Right ventricle myocardium inferior (tissue), 1 donor: ENCODE data around the gene CRACR2B. TPM values are rescaled to one million over a fixed set of nuclear protein-coding genes. Genes with fewer than 3 reads are reported as not detected.

Experiments
- ATAC-seq: fragments of 200-7000 bp; cut with Tn5 transposase; one replicate; pipeline ENCODE4 v1.9.1; 2020; ENCODE audit warnings: mild to moderate bottlenecking, moderate library complexity
- DNase-seq: peaks from one replicate; pipeline ENCODE4 v3.0.0; 2021; ENCODE audit errors: missing footprints
- intact Hi-C: fragments of 100-400 bp; cut with DNase I; formaldehyde crosslinking; loops from one replicate; pipeline ENCODE4 v1.11.0; 2022
- total RNA-seq: library from RNA; stranded (reverse); fragmentation: NEBNext Ultra II Directional; extraction: Animal tissue kit (Norgen Biotek cat#: 25700); gene quantifications from one replicate; pipeline ENCODE4 v1.2.1, GENCODE V29; 2021
- donor health status: DM: no; HTN: yes; CAD: no; lungs with severe emphysema.

The CRACR2B gene
- total RNA-seq, 1 donor from 2014 or later, result 24.3 TPM

DNA sequence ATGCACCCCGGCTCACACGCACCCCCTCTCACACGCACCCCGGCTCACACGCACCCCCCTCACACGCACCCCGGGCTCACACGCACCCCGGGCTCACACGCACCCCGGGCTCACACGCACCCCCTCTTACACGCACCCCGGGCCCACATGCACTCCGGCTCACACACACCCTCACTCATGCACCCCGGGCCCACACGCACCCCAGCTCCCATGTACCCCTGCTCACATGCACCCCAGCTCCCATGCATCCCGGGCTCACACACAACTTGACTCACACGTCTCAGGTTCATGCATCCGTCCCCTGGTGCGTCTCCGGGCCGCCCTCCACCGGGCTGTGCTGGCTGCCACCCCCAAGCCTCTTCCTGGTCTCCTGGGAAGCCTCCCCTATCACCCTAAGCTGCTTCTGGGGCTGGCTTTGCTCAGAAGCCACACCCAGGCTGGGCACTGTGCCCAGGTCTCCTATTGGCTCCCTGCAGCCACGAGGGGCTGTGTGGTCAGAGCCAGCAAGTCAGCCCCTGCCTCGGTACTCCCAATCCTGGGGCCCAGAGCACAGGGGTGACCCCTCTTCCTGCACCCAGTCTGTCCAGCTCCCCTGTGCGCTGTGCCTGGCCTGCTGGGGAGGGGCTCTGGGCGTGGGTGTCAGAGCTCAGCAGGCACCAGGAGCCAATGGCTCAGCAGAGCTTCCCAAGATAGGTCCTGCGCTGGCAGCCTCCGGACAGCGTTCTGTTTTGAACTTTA lies 31.8 kb downstream of the CRACR2B start:
- ATAC-seq, result peak; percentile 66
- intact Hi-C loops, result no loop called here
- peak; percentile 89 for DNase-seq

DNA sequence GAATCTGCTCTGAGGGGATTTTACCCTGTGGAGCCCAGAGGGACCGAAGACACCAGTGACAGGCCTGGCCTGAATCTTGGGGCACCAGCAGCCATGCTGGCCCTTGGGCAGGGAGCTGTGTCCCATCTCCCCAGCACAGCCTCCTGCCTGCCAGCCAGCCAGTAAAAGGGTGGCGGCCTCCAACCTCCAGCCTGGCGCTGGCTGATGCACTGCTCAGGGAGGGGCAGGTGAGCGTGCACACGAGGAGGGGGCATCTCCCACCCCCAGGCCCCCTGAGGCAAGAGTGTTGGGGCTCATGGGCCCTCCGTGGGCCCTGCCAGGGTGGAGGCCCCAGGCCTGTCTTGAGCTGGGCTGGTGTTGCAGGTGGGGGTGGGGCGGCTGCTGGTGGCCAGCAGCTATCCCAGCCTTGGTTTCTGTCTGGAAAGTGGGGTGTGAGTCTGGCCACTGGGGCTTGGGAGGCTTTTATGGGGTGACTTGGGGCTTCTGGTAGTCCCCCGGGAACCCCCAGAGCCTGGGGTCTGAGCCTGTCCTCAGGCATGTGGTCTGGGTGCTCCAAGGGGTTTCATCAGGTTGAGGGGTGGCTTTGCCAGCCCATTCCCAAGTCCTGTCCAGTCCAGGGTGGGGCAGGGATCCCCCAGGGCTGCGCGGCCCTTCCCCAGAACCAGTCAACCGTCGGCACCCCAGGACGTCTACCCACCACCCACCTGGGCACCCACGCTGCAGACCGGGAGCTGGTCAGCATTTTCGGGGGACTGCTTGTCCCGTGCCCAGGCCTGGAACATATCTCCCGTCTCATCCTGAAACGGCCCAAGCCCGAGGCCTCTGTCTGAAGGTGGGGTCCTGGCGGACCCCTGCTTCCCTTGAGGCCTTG lies 32.8 kb downstream of the CRACR2B start:
- intact Hi-C loops, result no loop called here
- no peak for ATAC-seq
- DNase-seq, result no peak

DNA sequence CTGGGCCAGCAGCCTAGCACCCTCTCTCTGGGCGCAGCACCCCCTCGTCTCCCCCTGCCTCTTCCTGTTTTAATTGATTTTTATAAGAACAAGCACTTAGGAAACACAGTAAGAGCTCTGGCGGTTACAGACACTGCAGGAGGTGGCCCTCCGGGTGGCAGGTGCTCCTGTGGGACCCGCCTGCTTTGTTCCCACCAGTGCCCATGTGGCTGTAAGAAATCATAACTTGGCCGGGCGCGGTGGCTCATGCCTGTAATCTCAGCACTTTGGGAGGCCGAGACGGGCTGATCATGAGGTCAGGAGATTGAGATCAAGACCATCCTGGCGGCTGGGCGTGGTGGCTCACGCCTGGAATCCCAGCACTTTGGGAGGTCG lies 33.4 kb downstream of the CRACR2B start:
- ATAC-seq (no peak), DNase-seq (no peak)
- intact Hi-C loops, result no loop called here

DNA sequence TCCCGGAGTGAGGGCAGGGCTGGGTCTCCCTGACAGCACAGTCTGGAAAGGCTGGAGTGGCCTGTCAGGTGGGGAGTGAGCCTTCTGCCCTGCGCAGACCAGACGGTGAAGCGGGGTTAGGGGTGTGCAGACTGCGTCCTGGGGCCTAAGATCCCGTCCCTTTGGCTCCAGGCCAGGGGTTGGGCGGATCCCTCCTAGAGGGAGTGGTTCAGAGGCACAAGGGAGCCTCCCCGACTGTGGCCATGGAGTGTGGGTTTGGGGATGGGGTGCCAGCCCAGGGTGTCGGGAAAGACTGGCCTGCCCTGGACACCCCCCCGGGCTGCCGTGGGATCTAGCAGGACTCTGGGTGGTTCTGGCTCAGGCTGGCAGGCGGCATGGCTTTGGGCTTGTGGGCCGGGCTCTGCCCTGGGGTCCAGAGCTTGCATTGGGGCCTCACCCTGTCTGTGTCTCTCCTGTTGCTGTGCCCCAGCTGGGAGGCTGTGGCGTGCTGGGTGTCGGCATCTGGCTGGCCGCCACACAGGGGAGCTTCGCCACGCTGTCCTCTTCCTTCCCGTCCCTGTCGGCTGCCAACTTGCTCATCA lies 34.5 kb downstream of the CRACR2B start:
- DNase-seq (no peak), ATAC-seq (peak; percentile 18)
- intact Hi-C loops, result no loop called here

DNA sequence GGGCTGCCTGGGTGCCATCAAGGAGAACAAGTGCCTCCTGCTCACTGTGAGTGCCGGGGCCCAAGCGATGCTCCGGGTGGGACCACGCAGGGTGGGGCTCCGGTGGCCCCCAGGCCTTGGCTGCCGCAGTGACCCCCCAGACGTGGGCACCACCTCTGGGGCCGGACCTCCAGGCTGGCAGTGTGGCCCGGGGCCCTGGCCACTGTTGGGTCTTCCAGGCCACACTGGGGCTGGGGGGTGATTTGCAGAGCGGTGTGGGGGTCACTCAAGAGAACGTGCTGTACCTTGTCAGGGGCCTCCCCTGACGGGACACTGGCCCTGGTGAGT lies 34.9 kb downstream of the CRACR2B start:
- intact Hi-C loops, result no loop called here
- DNase-seq (no peak), ATAC-seq (no peak)

DNA sequence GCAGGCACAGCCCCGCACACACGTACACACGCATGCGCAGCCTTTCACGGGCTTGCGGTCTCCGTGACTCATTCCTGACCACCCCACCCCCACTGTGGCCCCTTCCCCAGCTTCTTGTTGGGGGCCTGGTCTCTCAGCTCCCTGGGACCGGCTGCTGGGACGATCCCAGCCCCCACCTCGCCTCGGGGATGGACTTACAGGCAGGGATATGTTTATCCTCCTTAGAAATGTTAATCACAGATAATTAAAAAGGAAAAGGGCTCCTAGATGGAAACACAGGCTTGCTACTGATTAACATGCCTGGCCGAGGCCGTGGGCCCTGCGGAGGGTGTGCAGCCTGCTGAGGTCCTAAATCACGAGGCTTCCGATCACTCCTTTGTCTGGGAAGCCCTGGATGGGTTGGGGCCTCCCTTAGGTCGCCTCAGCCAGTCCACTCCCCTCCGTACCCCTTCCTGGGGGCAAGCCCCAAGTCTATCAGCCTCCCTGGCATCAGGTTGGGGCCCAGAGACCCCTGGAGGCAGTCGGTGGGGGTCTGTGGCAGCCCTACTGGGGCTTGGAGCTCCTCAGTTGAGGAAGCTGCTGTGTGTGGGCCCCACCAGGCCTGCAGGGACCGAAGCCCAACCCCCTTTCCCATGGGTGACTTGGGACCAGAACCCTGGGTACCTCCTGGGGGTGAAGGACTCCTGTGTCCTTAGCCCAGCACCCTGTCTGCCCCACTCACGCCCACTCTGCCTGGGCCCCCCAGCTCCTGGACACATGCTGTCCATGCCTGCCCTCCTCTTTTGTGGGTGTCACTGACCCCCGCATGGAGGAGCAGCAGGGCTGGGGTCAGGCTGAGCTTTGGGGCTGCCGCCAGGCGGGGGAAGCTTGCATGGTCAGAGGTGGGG lies 35.5 kb downstream of the CRACR2B start:
- ATAC-seq (no peak), DNase-seq (no peak)
- intact Hi-C loops, result no loop called here

DNA sequence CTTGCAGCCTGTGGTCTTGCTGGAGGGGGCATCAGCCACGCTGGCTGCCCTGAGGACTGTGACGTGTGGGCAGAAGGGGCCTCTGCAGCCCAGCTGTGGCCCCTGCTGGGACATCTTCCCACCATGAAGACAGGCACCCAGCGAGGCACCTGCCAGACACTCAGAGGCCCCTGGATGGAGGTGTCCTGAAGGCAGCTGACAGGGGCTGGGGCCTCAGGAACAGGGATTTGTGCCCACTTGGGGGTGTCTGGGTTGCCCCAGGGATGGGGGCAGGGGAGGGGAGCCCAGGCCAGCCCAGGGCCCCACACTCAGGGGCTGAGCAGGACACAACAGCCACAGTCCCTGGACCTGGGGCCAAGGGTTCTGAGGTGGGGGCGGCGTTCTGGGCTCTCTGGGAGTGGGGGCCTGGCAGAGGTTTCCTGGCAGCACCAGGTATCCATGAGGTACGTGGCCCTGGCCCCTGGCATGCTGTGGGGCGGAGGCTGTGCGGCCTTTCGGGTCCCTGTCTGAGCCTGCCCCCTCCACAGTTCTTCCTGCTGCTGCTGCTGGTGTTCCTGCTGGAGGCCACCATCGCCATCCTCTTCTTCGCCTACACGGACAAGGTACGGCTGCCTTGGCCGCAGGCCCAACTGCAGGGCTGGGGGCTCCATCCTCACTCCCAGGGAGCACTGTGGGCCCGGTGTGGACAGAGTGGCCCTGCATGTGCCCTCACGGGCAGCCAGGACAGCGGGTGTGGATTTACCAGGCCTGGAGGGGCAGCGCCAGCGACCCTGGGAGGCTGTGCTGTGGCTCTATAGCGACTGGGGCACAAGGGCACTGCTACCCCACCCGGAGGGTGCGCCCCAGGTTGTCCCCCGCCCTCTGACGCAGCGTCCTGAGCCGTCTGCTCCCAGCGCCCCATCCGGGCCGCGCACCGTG lies 36.5 kb downstream of the CRACR2B start:
- no peak for ATAC-seq
- no peak for DNase-seq
- intact Hi-C loops, result no loop called here

DNA sequence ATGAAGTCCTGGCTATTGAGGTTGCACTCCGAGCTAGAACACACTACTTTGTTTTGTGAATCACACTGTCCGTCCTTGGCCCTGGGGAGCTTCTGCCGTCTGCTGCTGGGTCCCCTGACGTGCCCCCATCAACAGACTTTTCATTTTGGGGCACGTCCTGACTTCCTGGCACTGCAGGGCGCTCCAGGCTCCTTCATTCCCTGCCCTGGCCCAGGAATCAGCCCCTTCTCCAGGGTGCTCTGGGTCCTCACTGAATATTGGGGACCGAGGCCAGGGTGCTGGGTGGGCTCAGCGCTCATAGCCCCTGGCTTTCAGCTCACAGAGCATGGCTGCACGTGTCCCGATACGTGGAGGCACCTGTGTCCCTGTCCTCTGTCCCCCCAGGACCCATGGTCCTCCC lies 37.2 kb downstream of the CRACR2B start:
- ATAC-seq (no peak), DNase-seq (no peak)
- intact Hi-C loops, result no loop called here

DNA sequence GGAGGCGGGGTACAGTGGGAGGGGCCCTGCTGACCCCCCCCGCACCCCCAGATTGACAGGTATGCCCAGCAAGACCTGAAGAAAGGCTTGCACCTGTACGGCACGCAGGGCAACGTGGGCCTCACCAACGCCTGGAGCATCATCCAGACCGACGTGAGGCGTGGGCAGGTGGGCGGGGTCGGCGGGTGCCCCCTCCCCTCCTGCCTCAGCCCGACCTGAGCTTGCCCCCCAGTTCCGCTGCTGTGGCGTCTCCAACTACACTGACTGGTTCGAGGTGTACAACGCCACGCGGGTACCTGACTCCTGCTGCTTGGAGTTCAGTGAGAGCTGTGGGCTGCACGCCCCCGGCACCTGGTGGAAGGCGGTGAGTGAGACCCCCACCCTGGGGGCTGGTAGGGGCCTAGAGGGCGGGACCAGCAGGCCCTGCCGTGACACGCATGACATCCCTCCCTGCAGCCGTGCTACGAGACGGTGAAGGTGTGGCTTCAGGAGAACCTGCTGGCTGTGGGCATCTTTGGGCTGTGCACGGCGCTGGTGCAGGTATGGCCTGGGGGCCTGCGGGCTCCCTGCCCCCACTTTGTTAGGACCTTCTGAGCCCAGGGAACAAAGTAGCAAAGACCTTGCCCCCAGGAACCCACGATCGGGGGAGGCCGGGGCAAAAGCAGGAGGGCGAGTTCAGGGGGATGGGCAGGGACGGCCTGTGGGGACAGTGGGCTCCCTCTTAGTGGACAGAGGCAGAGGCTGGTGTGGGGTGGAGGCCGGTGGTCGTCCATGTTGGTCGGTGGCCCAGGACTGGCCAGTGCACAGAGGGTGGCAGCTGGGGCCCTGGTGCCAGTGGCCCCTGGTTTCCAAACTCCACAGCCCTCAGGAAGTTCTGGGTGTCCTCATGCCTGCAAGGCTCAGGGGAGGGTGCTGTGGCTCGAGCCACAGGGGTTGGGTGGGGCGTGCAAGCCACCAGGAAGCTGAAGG lies 38.0 kb downstream of the CRACR2B start:
- intact Hi-C loops, result no loop called here

DNA sequence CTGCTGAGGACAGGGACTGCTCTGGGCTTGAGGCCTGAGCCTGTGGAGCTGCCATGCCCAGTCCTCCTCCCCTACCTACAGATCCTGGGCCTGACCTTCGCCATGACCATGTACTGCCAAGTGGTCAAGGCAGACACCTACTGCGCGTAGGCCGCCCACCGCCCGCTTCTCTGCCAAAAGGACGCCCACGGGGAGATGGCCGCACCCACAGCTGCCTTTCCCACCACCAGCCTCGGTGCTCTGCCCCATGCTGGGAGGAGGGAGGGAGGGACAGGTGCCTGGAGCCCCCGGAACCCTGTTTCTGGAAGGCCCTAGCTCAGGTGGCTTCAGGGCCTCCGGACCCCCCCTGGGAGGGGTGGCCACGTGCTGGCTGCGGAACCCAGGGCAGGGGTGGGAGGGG lies 38.8 kb downstream of the CRACR2B start:
- DNase-seq (no peak), ATAC-seq (no peak)
- intact Hi-C loops, result no loop called here

More for the DNA sequence above, 38.0 kb downstream of the CRACR2B start:
- DNase-seq (no peak), ATAC-seq (no peak)

DNA sequence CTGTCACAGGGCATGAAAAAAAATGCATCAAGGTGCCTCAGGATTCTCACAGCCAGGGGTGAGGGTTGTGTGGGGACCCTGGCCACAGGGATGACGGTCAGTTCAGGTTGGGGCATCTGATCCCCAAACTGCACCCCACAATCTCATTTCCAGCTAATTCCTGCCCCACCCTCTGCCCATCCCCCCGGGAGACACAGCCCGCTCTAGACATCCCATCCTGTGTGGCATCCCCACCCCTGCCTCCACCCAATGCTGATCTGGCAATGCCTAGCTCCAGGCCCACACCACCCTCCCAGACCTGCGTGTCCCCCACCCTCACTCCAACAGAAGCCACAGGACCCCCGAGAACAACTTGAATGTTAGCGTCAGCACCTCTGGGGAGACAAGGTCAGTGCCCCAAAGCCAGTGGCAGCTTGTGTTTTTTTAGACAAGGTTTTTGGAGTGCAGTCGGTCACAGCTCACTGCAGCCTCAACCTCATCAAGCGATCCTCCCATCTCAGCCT lies 40.2 kb downstream of the CRACR2B start:
- intact Hi-C loops, result no loop called here
- ATAC-seq (no peak), DNase-seq (no peak)

DNA sequence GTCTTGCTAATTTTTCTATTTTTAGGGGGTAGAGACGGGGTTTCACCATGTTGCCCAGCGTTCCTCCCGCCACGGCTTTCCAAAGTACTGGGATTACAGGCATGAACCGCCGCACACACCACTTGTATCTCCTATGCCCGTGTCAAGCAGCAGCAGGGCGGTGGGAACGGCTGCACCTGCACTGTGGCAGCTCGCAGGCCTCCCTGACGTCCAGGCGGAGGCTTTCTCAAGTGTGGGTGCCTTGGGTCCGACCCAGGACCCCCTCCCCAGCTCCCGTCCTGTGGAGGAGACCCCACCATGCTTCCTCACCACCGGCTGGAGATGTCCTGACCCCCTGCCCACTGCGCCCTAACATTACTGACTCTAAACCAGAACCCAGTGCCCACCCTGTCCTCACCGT lies 40.7 kb downstream of the CRACR2B start:
- DNase-seq (no peak), ATAC-seq (no peak)
- intact Hi-C loops, result no loop called here

DNA sequence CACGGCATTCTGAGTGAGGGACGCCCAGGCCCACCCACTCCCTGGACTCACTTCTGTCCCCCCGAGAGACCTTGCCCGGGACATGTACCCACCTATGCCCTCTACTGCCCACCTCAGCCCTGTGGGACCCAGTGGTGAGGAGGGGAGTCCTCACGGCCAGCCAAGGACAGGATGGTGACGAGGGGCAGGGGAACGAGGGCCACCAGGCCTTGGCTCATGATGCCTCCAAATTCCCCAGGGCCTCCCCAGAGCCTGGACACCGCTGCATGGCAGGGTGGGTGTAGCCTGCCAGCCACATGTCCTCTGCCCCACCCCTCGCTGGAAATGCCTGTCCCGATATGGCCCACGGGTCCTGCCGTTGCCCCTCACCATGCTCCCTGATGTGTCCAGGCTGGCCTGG lies 41.1 kb downstream of the CRACR2B start:
- intact Hi-C loops, result no loop called here
- ATAC-seq (no peak), DNase-seq (no peak)

DNA sequence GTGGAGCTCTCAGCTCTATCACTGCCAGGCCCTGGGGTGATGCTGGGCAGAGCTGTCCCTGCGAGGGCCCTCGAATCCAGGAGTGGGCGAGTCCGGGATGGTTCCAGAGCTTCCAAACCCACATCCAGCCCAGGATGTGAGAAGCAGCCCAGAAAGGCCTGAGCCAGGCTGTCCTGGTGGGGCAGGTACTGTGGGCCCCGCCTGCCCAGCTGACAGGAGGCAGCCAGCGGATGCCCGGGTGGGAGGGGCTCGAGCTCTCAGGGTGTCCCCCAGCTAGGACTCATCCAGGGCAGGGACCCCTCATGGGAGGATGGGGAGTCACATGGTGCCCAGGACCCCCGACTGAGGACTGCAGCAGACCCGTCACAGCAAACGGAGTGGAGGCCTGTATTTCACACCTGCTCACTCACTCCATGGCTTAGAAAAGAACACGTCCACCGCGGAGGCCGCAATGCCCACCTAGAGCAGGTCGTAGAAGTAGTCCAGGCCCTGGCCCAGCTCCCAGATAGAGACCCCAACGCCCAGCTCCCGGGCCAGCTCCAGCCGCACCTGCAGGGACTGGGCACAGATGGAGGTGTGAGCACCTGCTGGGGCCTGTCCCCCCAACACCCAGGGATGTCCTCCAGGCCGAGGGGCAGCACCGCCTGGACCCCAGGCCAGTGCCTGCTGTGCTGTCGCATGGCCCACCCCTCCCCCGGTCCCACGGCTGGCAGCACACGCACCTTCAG lies 41.8 kb downstream of the CRACR2B start:
- no peak for DNase-seq
- intact Hi-C loops, result no loop called here
- ATAC-seq, result no peak

DNA sequence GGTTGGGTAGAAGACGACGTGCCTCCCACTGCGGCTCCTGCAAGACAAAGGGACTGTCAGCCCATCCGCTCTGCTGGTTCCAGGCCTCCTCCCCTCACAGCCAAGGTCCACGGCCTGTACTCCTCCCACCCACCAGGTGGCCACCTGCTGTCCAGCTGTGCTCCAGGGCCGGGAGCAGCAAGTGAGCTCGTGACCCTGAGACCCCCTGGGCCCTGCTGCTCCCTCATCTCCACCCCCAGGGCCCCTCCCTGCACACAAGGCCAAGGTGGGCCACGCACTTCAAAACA lies 42.4 kb downstream of the CRACR2B start:
- no peak for ATAC-seq
- DNase-seq, result no peak
- intact Hi-C loops, result no loop called here

DNA sequence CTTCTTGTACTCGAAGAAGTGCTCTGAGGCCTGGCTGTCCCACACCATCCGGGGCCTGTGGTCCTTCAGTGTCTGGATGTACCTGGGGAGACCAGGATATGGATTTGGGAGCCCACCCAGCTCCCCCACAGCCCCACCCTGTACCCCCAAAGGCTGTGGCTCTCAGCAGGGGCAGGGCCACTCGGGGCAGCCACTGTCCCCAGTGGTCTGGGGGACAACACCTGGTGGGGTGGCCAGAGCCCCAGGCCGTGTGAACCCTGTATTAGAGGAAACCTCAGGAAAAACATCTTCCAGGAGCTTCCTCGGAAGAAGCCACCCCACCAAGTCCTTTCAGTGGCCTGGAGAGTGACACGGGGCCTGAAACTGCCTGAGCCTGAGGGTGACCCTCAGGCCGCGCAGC lies 42.7 kb downstream of the CRACR2B start:
- DNase-seq (no peak), ATAC-seq (no peak)
- intact Hi-C loops, result no loop called here

DNA sequence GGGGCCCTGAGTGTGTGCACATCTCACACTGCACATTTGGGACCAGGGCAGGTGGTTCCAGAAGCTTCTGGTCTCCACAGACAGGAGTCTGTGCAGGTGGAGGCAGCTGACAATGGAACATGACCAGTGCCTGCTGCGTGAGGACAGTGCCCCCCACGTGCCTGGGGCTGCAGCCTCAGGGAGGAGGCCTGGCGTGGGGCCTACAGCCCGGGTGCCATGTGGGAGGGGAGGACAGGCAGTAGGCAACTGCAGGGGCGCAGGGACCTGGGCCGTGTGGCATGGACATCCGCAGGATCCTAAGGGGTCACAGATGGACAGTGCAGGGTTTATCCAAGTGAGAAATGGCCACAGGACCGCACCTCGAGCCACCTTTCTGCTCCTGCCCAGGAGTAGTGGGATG lies 43.8 kb downstream of the CRACR2B start:
- intact Hi-C loops, result no loop called here
- DNase-seq, result no peak
- ATAC-seq, result no peak
